ENCODE measurements around the gene NOXO1. TPM values are rescaled to one million over a fixed set of nuclear protein-coding genes. Genes with fewer than 3 reads are reported as not detected.

The NOXO1 gene
- total RNA-seq, 2 experiments from 2014 or later: 0.56 to 0.99 TPM

GRCh38 chr16:1932050-1933028 lies 48.9 kb downstream of the NOXO1 start:
- H3K27ac Mint-ChIP-seq: no peak overlapping the region
- H3K36me3 Mint-ChIP-seq (ENCODE audit: low read depth): no peaks in the 10 kb centered on the region
- CTCF ChIA-PET: no interaction called here
- no peak overlapping the region for H3K27ac ChIP-seq (ENCODE audit: low read depth in 1 of 2, low read length in 2 of 2)
- H3K4me3 ChIP-seq (ENCODE audit: low read length): no peak overlapping the region
- no peak overlapping the region for H3K4me3 Mint-ChIP-seq
- POLR2A ChIA-PET: no interaction called here
- H3K9me3 Mint-ChIP-seq: no peaks in the 10 kb centered on the region
- no peaks in the 10 kb centered on the region for H3K4me1 Mint-ChIP-seq (ENCODE audit: low read depth)
- H3K27me3 Mint-ChIP-seq: no peaks in the 10 kb centered on the region
- no peaks in the 10 kb centered on the region for H3K9me3 ChIP-seq (ENCODE audit: control insufficient read depth in 1 of 2, insufficient read depth in 1 of 2, low read length in 2 of 2)
- no peaks in the 10 kb centered on the region for H3K27me3 ChIP-seq (ENCODE audit: control insufficient read depth in 1 of 2, insufficient read depth in 2 of 2, low read length in 2 of 2)
- intact Hi-C loops (cut with DNase I, micrococcal nuclease): no loop called here
- no peaks in the 10 kb centered on the region for H3K36me3 ChIP-seq (ENCODE audit: insufficient read depth, low read length)
- TF ChIP-seq CTCF (IDR thresholded peaks at IDR 0.05): no peak
- peaks cover 11% of the 10 kb centered on the region for H3K4me1 ChIP-seq (ENCODE audit: insufficient read depth, low read length)
- ATAC-seq (ENCODE audit: poor library complexity) (no peak), DNase-seq (no peak)

DNA sequence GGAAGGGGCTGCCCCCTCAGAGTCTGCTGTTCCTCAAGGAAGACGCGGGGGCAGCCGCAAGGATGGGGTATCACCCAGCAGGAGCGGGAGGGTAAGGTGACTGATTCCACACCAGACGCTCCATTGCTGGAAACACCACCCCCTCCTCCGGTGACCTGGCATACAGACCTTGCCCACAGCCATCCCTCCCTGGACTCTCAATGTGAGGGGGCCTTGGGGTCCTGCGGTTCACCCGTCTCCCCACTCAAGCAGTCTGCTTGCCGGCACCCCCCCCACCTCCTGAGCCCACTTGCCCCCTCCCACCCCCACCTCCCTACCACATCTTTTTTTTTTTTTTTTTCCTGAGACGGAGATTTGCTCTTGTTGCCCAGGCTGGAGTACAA lies 50.9 kb downstream of the NOXO1 start:
- H3K4me3 Mint-ChIP-seq: no peak overlapping the region
- Histone ChIP-seq H3K4me1 (ENCODE audit: insufficient read depth, low read length) (peaks cover 11% of the 10 kb centered on the region), H3K4me3 (ENCODE audit: low read length) (no peak overlapping the region), H3K27me3 (ENCODE audit: control insufficient read depth in 1 of 2, insufficient read depth in 2 of 2, low read length in 2 of 2) (no peaks in the 10 kb centered on the region), H3K36me3 (ENCODE audit: insufficient read depth, low read length) (no peaks in the 10 kb centered on the region), H3K27ac (ENCODE audit: low read depth in 1 of 2, low read length in 2 of 2) (no peak overlapping the region), H3K9me3 (ENCODE audit: control insufficient read depth in 1 of 2, insufficient read depth in 1 of 2, low read length in 2 of 2) (no peaks in the 10 kb centered on the region)
- H3K4me1 Mint-ChIP-seq (ENCODE audit: low read depth): no peaks in the 10 kb centered on the region
- DNase-seq (no peak), ATAC-seq (ENCODE audit: poor library complexity) (no peak)
- no peaks in the 10 kb centered on the region for H3K9me3 Mint-ChIP-seq
- CTCF ChIA-PET: no interaction called here
- no peak for TF ChIP-seq CTCF (IDR thresholded peaks at IDR 0.05)
- no peaks in the 10 kb centered on the region for H3K27me3 Mint-ChIP-seq
- no peak overlapping the region for H3K27ac Mint-ChIP-seq
- intact Hi-C loops (cut with DNase I, micrococcal nuclease): no loop called here
- POLR2A ChIA-PET: no interaction called here
- no peaks in the 10 kb centered on the region for H3K36me3 Mint-ChIP-seq (ENCODE audit: low read depth)

- Mint-ChIP-seq H3K4me3 (peak overlapping the region; percentile 88), H3K9me3 (no peaks in the 10 kb centered on the region), H3K27ac (no peak overlapping the region), H3K27me3 (peaks cover 2% of the 10 kb centered on the region), H3K36me3 (ENCODE audit: low read depth) (no peaks in the 10 kb centered on the region), H3K4me1 (ENCODE audit: low read depth) (no peaks in the 10 kb centered on the region)
- H3K36me3 ChIP-seq (ENCODE audit: insufficient read depth, low read length): no peaks in the 10 kb centered on the region
- no peak overlapping the region for H3K27ac ChIP-seq (ENCODE audit: low read depth in 1 of 2, low read length in 2 of 2)
- peaks cover 0 to under 1% of the 10 kb centered on the region in 2 experiments for H3K27me3 ChIP-seq (ENCODE audit: control insufficient read depth in 1 of 2, insufficient read depth in 2 of 2, low read length in 2 of 2)
- H3K4me3 ChIP-seq (ENCODE audit: low read length): peak overlapping the region; percentile 42
- TF ChIP-seq CTCF (IDR thresholded peaks at IDR 0.05): peak; percentile 94
- ChIA-PET POLR2A (interaction anchor here (1.0 to 1.5 kb wide), 2 partner anchors 147 to 225 kb away, joined by 3 to 8 read pairs; partner anchors contain the start of genes NUBP2, SPSB3 and TRAF7), CTCF (interaction anchor here (0.9 to 1.2 kb wide), 2 partner anchors 63 to 67 kb away, joined by 3 read pairs; no protein-coding TSS in a partner anchor)
- H3K4me1 ChIP-seq (ENCODE audit: insufficient read depth, low read length): peaks cover 11% of the 10 kb centered on the region
- intact Hi-C loops (cut with DNase I, micrococcal nuclease): loop anchor here (1.0 to 2.0 kb wide), 4 partner anchors 66 to 157 kb away; partner anchors contain the start of genes EME2 (in 2 of the 2) and MRPS34 (in 2 of the 2)
- H3K9me3 ChIP-seq (ENCODE audit: control insufficient read depth in 1 of 2, insufficient read depth in 1 of 2, low read length in 2 of 2): no peaks in the 10 kb centered on the region
- DNase-seq (peak; percentile 79 to 96 (median 92)), ATAC-seq (ENCODE audit: poor library complexity) (peak; percentile 100)
Measured at GRCh38 chr16:1929578-1930337, 51.5 kb downstream of the NOXO1 start.

Measured in CD4-positive, alpha-beta T cell (primary cell).